ENCODE data around the gene GUCD1.
A peak's percentile ranks its signal among the peaks of the same experiment; 100 is the strongest.

GRCh38 chr22:24517446-24517845 is 37.5 kb downstream of the GUCD1 start:
- TF ChIP-seq, protein P1, sequence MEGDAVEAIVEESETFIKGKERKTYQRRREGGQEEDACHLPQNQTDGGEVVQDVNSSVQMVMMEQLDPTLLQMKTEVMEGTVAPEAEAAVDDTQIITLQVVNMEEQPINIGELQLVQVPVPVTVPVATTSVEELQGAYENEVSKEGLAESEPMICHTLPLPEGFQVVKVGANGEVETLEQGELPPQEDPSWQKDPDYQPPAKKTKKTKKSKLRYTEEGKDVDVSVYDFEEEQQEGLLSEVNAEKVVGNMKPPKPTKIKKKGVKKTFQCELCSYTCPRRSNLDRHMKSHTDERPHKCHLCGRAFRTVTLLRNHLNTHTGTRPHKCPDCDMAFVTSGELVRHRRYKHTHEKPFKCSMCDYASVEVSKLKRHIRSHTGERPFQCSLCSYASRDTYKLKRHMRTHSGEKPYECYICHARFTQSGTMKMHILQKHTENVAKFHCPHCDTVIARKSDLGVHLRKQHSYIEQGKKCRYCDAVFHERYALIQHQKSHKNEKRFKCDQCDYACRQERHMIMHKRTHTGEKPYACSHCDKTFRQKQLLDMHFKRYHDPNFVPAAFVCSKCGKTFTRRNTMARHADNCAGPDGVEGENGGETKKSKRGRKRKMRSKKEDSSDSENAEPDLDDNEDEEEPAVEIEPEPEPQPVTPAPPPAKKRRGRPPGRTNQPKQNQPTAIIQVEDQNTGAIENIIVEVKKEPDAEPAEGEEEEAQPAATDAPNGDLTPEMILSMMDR (tag by site-specific recombination; IDR thresholded peaks at IDR 0.05) = no peak
- no peak for TF ChIP-seq TRIM28 (IDR thresholded peaks at IDR 0.05; ENCODE audit: borderline replicate concordance, low read length)
- TF ChIP-seq, protein P2, sequence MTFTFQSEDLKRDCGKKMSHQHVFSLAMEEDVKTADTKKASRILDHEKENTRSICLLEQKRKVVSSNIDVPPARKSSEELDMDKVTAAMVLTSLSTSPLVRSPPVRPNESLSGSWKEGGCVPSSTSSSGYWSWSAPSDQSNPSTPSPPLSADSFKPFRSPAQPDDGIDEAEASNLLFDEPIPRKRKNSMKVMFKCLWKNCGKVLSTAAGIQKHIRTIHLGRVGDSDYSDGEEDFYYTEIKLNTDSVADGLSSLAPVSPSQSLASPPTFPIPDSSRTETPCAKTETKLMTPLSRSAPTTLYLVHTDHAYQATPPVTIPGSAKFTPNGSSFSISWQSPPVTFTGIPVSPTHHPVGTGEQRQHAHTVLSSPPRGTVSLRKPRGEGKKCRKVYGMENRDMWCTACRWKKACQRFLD (tag by site-specific recombination; IDR thresholded peaks at IDR 0.05) = no peak
- 0 out of 2 replicates have a peak, but pooled peaks have one; percentile 37 for TF ChIP-seq GLI2 (tag by site-specific recombination; IDR thresholded peaks at IDR 0.05; ENCODE audit: borderline replicate concordance, low read depth)
- no peak for TF ChIP-seq ZNF549 (tag by site-specific recombination; IDR thresholded peaks at IDR 0.05)
- TF ChIP-seq TCF7L2 (IDR thresholded peaks at IDR 0.05; ENCODE audit: borderline replicate concordance, low read depth, low read length) = no peak
- no peak for TF ChIP-seq ZSCAN23 (tag by site-specific recombination; IDR thresholded peaks at IDR 0.05)
- TF ChIP-seq ZBTB26 (tag by site-specific recombination; optimal IDR thresholded peaks at IDR 0.05) = no peak
- TF ChIP-seq ZBTB17 (tag by site-specific recombination; IDR thresholded peaks at IDR 0.05) = no peak
- TF ChIP-seq REPIN1 (tag by site-specific recombination; IDR thresholded peaks at IDR 0.05; ENCODE audit: low read depth) = no peak
- no peak for TF ChIP-seq ZNF670 (tag by site-specific recombination; IDR thresholded peaks at IDR 0.05; ENCODE audit: low read depth)
- no peak for TF ChIP-seq ZNF274 (IDR thresholded peaks at IDR 0.05; ENCODE audit: low read length)
- no peak for TF ChIP-seq ZNF274 (tag by site-specific recombination; IDR thresholded peaks at IDR 0.05; ENCODE audit: borderline replicate concordance)
